T-helper 1 cell (primary cell): ENCODE measurements around the gene GRIP1.

Experiments used
- DNase-seq, 5 donors: peaks; one replicate each; pipeline ENCODE4 v3.0.0-alpha.2; 2012 to 2020

GRIP1 gene

GRCh38 chr12:66309606-66310005 lies 369.3 kb downstream of the GRIP1 start:
- DNase-seq: no peak

- peak in 1 of 5 donors; percentile 18 for DNase-seq
Observed at GRCh38 chr12:66304296-66304900, 374.5 kb downstream of the GRIP1 start.

- peak in 1 of 5 donors; percentile 79 for DNase-seq
Observed at GRCh38 chr12:66303316-66303804, 375.5 kb downstream of the GRIP1 start.

- DNase-seq: no peak
Observed at GRCh38 chr12:66302827-66303169, 376.1 kb downstream of the GRIP1 start.

- peak; percentile 90 to 97 (median 97) for DNase-seq
Observed at GRCh38 chr12:66301944-66302826, 376.7 kb downstream of the GRIP1 start, which contains the start of gene HELB. Gene HELB, plus strand, starts transcription at chr12:66302493. Its CDS starts 111 bp downstream, at chr12:66302604.

GRCh38 chr12:66297923-66298322 lies 381.0 kb downstream of the GRIP1 start:
- DNase-seq: no peak
